HL-60 (cell line): ENCODE measurements around the gene KRT34.

Experiments used
- DNase-seq, 2 experiments: peaks; one replicate each; pipeline ENCODE4 v3.0.0-alpha.2; 2010 to 2020; ENCODE audit warnings: low read depth in 1 of 2, low spot score in 1 of 2
- H3K27ac ChIP-seq: fragments of 250-450 bp; sonication (Bioruptor Pico); replicated peaks from 2 replicates; pipeline ENCODE4 v1.5.1; 2020; ENCODE audit warnings: mild to moderate bottlenecking, moderate library complexity
- H3K27me3 ChIP-seq: fragments of 250-450 bp; sonication (Bioruptor Pico); 2 replicates; pipeline ENCODE4 v1.5.1; 2021; ENCODE audit warnings: mild to moderate bottlenecking, moderate library complexity; ENCODE audit not compliant: insufficient read depth, poor library complexity, severe bottlenecking
- H3K4me3 ChIP-seq: replicated peaks from 2 replicates; pipeline ENCODE4 v1.5.1; 2011; ENCODE audit warnings: mild to moderate bottlenecking, control low read depth, low read length; ENCODE audit not compliant: insufficient read depth
- GABPA ChIP-seq: IDR thresholded peaks from 2 replicates; pipeline ENCODE4 v1.6.1; 2012; ENCODE audit warnings: low read depth
- POLR2AphosphoS5 ChIP-seq: IDR thresholded peaks from 2 replicates; pipeline ENCODE4 v1.6.1; 2012; ENCODE audit warnings: low read depth
- SPI1 ChIP-seq: IDR thresholded peaks from 2 replicates; pipeline ENCODE4 v1.6.1; 2012; ENCODE audit warnings: low read depth, mild to moderate bottlenecking, borderline replicate concordance
- TF ChIP-seq, protein P1 (sequence below): IDR thresholded peaks from one replicate; pipeline ENCODE4 v1.5.1; 2011; ENCODE audit warnings: low read length, control low read depth, inconsistent platforms; ENCODE audit not compliant: insufficient read depth
- TF ChIP-seq, protein P2 (sequence below): IDR thresholded peaks from 2 replicates; pipeline ENCODE4 v1.6.1; 2012; ENCODE audit warnings: low read depth; ENCODE audit not compliant: insufficient replicate concordance

KRT34 gene

DNA sequence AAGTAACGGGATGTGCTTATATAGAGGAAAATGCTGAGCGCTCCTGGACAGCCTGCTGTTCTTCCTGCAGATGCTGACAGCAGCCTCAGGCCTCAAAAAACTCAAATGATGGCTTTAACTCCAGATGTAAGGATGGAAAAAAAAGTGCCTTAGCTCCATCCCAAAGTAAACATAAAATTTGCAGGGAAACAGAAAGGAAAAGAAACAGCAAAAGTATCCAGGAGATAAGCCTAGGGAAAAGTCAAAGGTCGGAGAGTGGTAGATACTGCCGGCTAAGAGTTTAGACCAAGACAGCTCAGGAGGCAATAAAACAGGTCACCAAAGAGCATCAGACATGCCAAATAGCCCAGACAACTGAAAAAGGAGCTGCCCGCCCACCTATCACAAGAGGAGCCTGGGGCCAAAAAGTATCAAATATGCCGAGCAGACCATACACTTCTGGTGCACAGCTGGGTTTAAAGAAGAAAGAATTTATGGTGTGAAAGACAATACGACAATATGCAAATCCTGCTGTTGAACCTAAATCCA lies 8.4 kb upstream of the KRT34 start:
- no peak for DNase-seq
- Histone ChIP-seq H3K4me3 (no peak overlapping the region), H3K27me3 (no peaks in the 10 kb centered on the region), H3K27ac (no peak overlapping the region)
- TF ChIP-seq POLR2AphosphoS5 (no peak), SPI1 (no peak), GABPA (no peak)
- TF ChIP-seq, protein P1, sequence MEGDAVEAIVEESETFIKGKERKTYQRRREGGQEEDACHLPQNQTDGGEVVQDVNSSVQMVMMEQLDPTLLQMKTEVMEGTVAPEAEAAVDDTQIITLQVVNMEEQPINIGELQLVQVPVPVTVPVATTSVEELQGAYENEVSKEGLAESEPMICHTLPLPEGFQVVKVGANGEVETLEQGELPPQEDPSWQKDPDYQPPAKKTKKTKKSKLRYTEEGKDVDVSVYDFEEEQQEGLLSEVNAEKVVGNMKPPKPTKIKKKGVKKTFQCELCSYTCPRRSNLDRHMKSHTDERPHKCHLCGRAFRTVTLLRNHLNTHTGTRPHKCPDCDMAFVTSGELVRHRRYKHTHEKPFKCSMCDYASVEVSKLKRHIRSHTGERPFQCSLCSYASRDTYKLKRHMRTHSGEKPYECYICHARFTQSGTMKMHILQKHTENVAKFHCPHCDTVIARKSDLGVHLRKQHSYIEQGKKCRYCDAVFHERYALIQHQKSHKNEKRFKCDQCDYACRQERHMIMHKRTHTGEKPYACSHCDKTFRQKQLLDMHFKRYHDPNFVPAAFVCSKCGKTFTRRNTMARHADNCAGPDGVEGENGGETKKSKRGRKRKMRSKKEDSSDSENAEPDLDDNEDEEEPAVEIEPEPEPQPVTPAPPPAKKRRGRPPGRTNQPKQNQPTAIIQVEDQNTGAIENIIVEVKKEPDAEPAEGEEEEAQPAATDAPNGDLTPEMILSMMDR = no peak
- TF ChIP-seq, protein P2, sequence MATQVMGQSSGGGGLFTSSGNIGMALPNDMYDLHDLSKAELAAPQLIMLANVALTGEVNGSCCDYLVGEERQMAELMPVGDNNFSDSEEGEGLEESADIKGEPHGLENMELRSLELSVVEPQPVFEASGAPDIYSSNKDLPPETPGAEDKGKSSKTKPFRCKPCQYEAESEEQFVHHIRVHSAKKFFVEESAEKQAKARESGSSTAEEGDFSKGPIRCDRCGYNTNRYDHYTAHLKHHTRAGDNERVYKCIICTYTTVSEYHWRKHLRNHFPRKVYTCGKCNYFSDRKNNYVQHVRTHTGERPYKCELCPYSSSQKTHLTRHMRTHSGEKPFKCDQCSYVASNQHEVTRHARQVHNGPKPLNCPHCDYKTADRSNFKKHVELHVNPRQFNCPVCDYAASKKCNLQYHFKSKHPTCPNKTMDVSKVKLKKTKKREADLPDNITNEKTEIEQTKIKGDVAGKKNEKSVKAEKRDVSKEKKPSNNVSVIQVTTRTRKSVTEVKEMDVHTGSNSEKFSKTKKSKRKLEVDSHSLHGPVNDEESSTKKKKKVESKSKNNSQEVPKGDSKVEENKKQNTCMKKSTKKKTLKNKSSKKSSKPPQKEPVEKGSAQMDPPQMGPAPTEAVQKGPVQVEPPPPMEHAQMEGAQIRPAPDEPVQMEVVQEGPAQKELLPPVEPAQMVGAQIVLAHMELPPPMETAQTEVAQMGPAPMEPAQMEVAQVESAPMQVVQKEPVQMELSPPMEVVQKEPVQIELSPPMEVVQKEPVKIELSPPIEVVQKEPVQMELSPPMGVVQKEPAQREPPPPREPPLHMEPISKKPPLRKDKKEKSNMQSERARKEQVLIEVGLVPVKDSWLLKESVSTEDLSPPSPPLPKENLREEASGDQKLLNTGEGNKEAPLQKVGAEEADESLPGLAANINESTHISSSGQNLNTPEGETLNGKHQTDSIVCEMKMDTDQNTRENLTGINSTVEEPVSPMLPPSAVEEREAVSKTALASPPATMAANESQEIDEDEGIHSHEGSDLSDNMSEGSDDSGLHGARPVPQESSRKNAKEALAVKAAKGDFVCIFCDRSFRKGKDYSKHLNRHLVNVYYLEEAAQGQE = no peak

DNA sequence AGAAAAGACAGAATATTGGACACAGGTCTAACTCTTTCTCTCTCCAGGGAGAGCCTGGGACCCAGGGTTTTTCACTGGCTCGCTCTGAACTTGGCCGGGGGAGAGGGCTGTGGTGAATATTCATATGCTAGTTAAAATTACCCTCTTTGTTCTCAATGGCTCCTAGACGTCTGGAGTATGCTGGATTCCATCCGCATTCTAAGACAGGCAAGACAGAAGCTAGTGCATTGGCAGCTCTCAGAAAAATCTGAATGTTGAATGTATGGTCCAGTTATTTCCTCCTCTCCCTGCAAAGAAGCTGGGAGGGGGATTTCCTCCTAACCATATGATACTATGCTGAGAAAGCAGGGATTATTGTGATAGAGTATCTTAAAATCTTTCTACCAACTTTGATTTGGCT lies 5.6 kb upstream of the KRT34 start:
- TF ChIP-seq, protein P1 = no peak
- no peak for TF ChIP-seq POLR2AphosphoS5
- no peak for TF ChIP-seq SPI1
- TF ChIP-seq, protein P2 = no peak
- TF ChIP-seq GABPA = no peak
- no peak overlapping the region for H3K27ac ChIP-seq
- DNase-seq = no peak
- H3K4me3 ChIP-seq = no peak overlapping the region
- no peaks in the 10 kb centered on the region for H3K27me3 ChIP-seq

DNA sequence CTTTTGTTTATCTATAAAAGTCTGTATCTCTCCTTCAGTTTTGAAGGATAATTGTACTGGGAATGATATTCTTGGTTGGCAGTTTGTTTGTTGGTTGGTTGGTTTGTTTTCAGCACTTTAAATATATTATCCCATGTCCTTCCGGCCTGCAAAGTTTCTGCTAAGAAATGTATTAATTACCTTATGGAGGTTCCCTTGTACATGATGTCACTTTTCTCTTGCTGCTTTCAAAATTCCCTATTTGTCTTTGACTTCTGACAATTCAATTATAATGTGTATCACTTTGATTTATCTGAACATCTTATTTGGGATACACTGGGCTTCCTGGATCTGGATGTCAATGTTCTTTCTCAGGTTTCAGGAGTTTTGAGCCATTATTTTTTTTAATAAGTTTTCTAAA lies 4.1 kb upstream of the KRT34 start:
- Histone ChIP-seq H3K27ac (no peak overlapping the region), H3K27me3 (no peaks in the 10 kb centered on the region), H3K4me3 (no peak overlapping the region)
- no peak for TF ChIP-seq GABPA
- TF ChIP-seq, protein P1 = no peak
- no peak for TF ChIP-seq SPI1
- TF ChIP-seq, protein P2 = no peak
- no peak for TF ChIP-seq POLR2AphosphoS5
- no peak for DNase-seq
